Thyroid gland (tissue), 4 donors: ENCODE measurements around the gene UPB1. TPM values are rescaled to one million over a fixed set of nuclear protein-coding genes. Genes with fewer than 3 reads are reported as not detected.

Source experiments
- DNase-seq, 2 donors: peaks; one replicate each; pipeline ENCODE4 v3.0.0-alpha.2; 2019
- H3K27ac ChIP-seq, 3 donors: fragments of 200-600 bp; sonication (generic); 1 replicate in 2 of 3; 2 replicates in 1 of 3; pipeline ENCODE4 v1.5.1; 2016 to 2019; ENCODE audit warnings: mild to moderate bottlenecking in 1 of 3, moderate library complexity in 1 of 3
- H3K27me3 ChIP-seq: fragments of 200-600 bp; sonication (generic); one replicate; pipeline ENCODE4 v1.5.1; 2019
- H3K36me3 ChIP-seq, 2 donors: fragments of 200-600 bp; sonication (generic); one replicate each; pipeline ENCODE4 v1.5.1; 2016 to 2019
- H3K4me1 ChIP-seq, 2 donors: fragments of 200-600 bp; sonication (generic); one replicate each; pipeline ENCODE4 v1.5.1; 2017 to 2019
- H3K4me3 ChIP-seq, 3 donors: fragments of 200-600 bp; sonication (generic); replicated peaks in 1 of 3; 1 replicate in 2 of 3; 2 replicates in 1 of 3; pipeline ENCODE4 v1.5.1; 2016; ENCODE audit warnings: mild to moderate bottlenecking in 1 of 3
- H3K9me3 ChIP-seq: fragments of 200-600 bp; sonication (generic); one replicate; pipeline ENCODE4 v1.5.1; 2017
- POLR2A ChIP-seq, 2 donors: fragments of 450-650 bp; IDR thresholded peaks; one replicate each; pipeline ENCODE4 v1.6.1; 2017; ENCODE audit warnings: antibody characterized with exemption in 2 of 2, mild to moderate bottlenecking in 2 of 2, moderate library complexity in 1 of 2
- WGBS, 2 donors: methylation state at CpG; one replicate each; pipeline ENCODE4 v1.1.5; 2017; 5-methylcytosine and 5-hydroxymethylcytosine counted together
- intact Hi-C: fragments of 100-400 bp; cut with DNase I; formaldehyde crosslinking; loops from one replicate; pipeline ENCODE4 v1.15.1; 2023
- total RNA-seq, 4 donors: library from RNA; depleted of rRNA; stranded (reverse); fragments of >200 nt; gene quantifications; one replicate each; pipeline ENCODE4 v1.2.3, GENCODE V29; 2016
- TF ChIP-seq, protein P1 (sequence below), 6 experiments: fragments of 200-600 bp in 3 of 6; fragments of 450-650 bp in 3 of 6; sonication (generic) in 3 of 6; IDR thresholded peaks; one replicate each; pipeline ENCODE4 v1.5.1; 2016 to 2019; ENCODE audit warnings: antibody characterized with exemption in 6 of 6, mild to moderate bottlenecking in 2 of 6, inconsistent platforms in 1 of 6, moderate library complexity in 1 of 6

Gene UPB1
- total RNA-seq, 4 donors from 2014 or later: not detected

- Histone ChIP-seq H3K27ac (peak overlapping the region; percentile 26 to 81 (median 69)), H3K36me3 (no peaks in the 10 kb centered on the region), H3K27me3 (no peaks in the 10 kb centered on the region), H3K4me1 (peaks cover 19 to 41% of the 10 kb centered on the region in 2 donors), H3K4me3 (no peak overlapping the region), H3K9me3 (no peaks in the 10 kb centered on the region)
- no peak for DNase-seq
- intact Hi-C loops: no loop called here
- TF ChIP-seq POLR2A (IDR thresholded peaks at IDR 0.05): no peak
- TF ChIP-seq, protein P1, sequence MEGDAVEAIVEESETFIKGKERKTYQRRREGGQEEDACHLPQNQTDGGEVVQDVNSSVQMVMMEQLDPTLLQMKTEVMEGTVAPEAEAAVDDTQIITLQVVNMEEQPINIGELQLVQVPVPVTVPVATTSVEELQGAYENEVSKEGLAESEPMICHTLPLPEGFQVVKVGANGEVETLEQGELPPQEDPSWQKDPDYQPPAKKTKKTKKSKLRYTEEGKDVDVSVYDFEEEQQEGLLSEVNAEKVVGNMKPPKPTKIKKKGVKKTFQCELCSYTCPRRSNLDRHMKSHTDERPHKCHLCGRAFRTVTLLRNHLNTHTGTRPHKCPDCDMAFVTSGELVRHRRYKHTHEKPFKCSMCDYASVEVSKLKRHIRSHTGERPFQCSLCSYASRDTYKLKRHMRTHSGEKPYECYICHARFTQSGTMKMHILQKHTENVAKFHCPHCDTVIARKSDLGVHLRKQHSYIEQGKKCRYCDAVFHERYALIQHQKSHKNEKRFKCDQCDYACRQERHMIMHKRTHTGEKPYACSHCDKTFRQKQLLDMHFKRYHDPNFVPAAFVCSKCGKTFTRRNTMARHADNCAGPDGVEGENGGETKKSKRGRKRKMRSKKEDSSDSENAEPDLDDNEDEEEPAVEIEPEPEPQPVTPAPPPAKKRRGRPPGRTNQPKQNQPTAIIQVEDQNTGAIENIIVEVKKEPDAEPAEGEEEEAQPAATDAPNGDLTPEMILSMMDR (IDR thresholded peaks at IDR 0.05): no peak
- 68 to 85% methylated on average over 2 of the region's 2 CpGs for WGBS, 2 donors
Observed at GRCh38 chr22:24467340-24467739, 27.8 kb upstream of the UPB1 start.

DNA sequence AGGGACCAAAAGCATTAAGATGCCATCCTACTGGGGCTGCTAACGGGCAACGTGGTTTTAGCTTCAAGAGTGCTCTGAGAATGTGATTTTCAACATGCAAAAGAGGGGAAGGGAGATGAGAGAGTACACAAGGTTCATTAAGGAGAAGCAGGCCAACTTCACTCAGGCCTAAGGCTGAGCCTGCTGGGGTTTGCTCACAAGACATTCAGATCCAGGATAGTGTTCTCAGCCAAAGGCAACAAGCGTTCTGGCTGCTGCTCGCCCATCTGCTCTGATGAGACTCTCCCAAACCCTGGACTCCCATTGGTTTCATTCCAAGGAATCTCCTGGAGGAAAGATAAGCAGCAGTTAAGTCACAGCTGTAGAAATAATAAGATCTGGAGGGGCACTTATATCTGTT lies 23.6 kb upstream of the UPB1 start:
- intact Hi-C loops: no loop called here
- no peaks in the 10 kb centered on the region for H3K27me3 ChIP-seq
- no peaks in the 10 kb centered on the region for H3K9me3 ChIP-seq
- H3K4me3 ChIP-seq: no peak overlapping the region
- H3K27ac ChIP-seq: peak overlapping the region in 2 of 3 donors; percentile 14 to 24
- TF ChIP-seq POLR2A (IDR thresholded peaks at IDR 0.05): no peak
- TF ChIP-seq, protein P1 (IDR thresholded peaks at IDR 0.05): no peak
- 63 to 69% methylated on average over 4 of the region's 4 CpGs for WGBS, 2 donors
- DNase-seq: peak; percentile 43 to 47
- no peaks in the 10 kb centered on the region for H3K36me3 ChIP-seq
- H3K4me1 ChIP-seq: peaks cover 9 to 27% of the 10 kb centered on the region in 2 donors

DNA sequence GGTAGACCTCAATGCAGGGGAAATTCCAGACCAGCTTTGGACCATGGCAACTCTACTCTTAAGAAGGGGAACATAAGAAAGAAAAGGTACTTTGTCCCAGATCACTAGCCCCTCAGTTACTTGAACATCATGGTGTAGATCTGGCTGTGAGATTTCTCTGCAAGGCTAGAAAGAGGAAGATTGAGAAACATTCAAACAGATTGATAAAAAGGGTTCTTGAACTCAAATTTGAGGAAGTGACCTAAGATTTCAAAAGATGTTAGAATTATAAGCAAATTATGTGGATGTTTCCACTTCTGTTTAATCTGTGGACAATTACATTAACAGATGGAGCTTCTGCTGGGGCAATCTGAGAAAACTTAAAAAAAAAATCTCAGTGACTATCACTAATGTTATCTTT lies 21.8 kb upstream of the UPB1 start:
- no peak for DNase-seq
- intact Hi-C loops: no loop called here
- no peaks in the 10 kb centered on the region for H3K9me3 ChIP-seq
- TF ChIP-seq POLR2A (IDR thresholded peaks at IDR 0.05): no peak
- TF ChIP-seq, protein P1 (IDR thresholded peaks at IDR 0.05): no peak
- no peak overlapping the region for H3K27ac ChIP-seq
- no peaks in the 10 kb centered on the region for H3K27me3 ChIP-seq
- H3K4me3 ChIP-seq: no peak overlapping the region
- H3K4me1 ChIP-seq: peaks cover 0 to 16% of the 10 kb centered on the region in 2 donors
- no peaks in the 10 kb centered on the region for H3K36me3 ChIP-seq

- Histone ChIP-seq H3K27me3 (no peaks in the 10 kb centered on the region), H3K4me3 (no peak overlapping the region), H3K4me1 (peaks cover 0 to 16% of the 10 kb centered on the region in 2 donors), H3K36me3 (no peaks in the 10 kb centered on the region), H3K9me3 (no peaks in the 10 kb centered on the region), H3K27ac (no peak overlapping the region)
- TF ChIP-seq, protein P1 (IDR thresholded peaks at IDR 0.05): no peak
- TF ChIP-seq POLR2A (IDR thresholded peaks at IDR 0.05): no peak
- DNase-seq: no peak
- intact Hi-C loops: no loop called here
- 61 to 75% methylated on average over 3 of the region's 3 CpGs for WGBS, 2 donors
Observed at GRCh38 chr22:24474221-24474620, 20.9 kb upstream of the UPB1 start.

GRCh38 chr22:24474649-24475255 lies 20.4 kb upstream of the UPB1 start:
- H3K4me1 ChIP-seq: peaks cover 0 to 16% of the 10 kb centered on the region in 2 donors
- H3K4me3 ChIP-seq: no peak overlapping the region
- TF ChIP-seq, protein P1 (IDR thresholded peaks at IDR 0.05): no peak
- TF ChIP-seq POLR2A (IDR thresholded peaks at IDR 0.05): no peak
- 51 to 65% methylated on average over 5 of the region's 5 CpGs for WGBS, 2 donors
- H3K27ac ChIP-seq: no peak overlapping the region
- no peaks in the 10 kb centered on the region for H3K9me3 ChIP-seq
- DNase-seq: peak; percentile 23 to 37
- H3K27me3 ChIP-seq: no peaks in the 10 kb centered on the region
- intact Hi-C loops: no loop called here
- H3K36me3 ChIP-seq: no peaks in the 10 kb centered on the region
